ENCODE measurements around the gene MMAB.
"Not testable (repeated sequence)": the region's sequence is repeated elsewhere in the genome, so short reads cannot be mapped to it uniquely, and the experiment has no call there.

The MMAB gene

GRCh38 chr12:109573029-109573913, at the start of gene MMAB, which contains the start of gene MVK:
TSS of gene MMAB (minus strand) at chr12:109573504. CDS start at chr12:109573480, 24 bp downstream.
TSS of gene MVK (plus strand) at chr12:109573794. CDS start at chr12:109574823, 1,029 bp downstream.
- DNase-seq = peak; percentile 100

DNA sequence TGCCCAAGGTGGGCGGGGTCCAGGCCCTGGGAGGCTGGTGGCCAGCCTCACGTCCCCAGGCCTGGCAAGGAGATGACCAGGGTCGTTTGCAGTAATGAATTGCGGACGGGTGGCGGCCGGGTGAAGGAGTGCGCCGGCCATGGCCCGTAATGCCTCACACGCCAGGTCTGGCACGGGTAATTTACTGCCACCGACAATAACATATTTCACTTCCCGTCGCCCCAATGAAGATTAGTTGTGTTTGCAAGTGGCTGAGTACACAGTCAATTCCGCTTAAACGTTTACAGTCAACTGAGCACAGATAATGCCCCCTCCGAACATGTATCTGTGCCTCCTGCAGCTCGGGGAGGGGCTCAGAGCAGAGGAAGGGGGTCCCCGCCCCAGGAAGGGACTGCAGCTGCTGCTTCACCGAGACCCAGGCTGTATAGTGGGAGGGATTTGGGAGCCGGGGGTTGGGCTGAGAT, 48.6 kb upstream of the MMAB start:
- peak; percentile 97 for DNase-seq

- no peak for DNase-seq
These were observed 47.9 kb upstream of the MMAB start for GRCh38 chr12:109621211-109621694.

DNA sequence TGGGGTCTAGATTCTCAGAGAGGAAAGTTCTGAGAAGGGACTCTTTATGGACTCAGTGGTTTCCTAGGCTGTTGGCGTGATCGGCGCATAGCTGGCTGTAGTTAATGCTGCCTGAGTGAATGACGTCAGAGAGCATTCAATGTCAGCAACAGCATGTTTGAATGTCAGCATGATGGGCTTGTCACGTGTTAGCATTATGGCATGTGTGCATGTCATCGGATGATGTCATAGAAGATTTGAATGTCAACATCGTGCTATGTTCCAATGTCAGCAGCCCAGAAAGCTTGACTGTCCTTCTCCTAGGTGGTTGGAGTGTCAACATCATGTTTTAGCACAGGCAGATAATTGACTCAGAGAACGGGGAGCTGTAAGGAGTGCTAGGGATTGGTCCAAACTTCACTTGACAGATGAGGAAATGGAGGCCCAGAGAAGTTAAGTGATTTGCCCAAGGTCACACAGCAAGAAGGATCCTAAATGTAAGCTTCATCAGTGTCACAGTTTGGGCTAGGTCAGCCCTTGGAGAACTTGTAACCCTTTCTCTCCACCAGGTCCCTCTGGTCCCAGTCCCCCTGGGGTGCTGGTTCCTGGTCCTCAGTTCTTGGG, 45.8 kb upstream of the MMAB start:
- DNase-seq = no peak

DNA sequence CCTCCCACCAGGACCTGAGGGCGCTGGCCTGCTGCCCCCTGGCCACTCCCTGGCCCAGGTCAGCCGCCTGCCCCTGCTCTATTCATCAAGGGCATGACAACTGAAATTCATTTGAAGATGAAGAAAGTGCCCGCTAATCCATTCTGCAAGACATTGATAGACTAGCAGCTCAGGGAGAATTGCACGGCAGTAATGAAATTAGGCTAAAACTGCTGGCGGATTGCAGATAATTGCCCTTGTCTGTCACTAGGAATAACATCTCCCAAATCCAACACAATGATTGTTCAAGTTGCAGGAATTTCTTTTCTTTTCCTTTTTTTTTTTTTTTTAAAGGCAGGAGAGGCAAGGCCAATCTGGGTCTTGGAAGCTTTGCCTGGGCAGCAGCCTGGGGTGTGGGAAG, 44.8 kb upstream of the MMAB start:
- no peak for DNase-seq

GRCh38 chr12:109617491-109617890, 44.2 kb upstream of the MMAB start:
- no peak for DNase-seq

- DNase-seq = no peak
These were observed 42.4 kb upstream of the MMAB start for GRCh38 chr12:109615556-109616229.

GRCh38 chr12:109613649-109614455, 40.5 kb upstream of the MMAB start:
- DNase-seq = no peak

DNA sequence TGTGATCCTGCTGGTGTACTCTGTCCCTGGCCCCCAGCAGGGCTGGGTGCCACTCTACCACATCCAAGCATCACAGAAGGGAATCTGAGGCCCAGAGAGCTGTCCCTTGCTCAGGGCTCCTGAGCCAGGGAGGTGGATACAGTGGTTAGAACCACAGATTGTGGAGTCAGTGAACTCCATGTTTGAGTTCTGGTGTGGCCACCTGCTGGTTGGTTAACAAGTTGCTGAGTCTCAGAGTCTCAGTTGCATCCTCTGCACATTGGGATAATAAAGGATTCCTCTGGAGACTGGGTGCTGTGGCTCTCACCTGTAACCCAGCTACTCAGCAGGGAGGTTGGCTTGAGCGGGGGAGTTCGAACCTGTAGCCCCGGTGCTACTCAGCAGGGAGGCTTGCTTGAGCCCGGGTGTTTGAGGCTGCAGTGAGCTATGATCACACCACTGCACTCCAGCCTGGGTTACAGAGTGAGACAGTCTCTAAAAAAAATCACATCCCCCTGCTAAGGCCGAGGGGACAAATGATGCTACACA, 39.7 kb upstream of the MMAB start:
- no peak for DNase-seq

GRCh38 chr12:109612003-109612402, 38.7 kb upstream of the MMAB start:
- DNase-seq = no peak

DNA sequence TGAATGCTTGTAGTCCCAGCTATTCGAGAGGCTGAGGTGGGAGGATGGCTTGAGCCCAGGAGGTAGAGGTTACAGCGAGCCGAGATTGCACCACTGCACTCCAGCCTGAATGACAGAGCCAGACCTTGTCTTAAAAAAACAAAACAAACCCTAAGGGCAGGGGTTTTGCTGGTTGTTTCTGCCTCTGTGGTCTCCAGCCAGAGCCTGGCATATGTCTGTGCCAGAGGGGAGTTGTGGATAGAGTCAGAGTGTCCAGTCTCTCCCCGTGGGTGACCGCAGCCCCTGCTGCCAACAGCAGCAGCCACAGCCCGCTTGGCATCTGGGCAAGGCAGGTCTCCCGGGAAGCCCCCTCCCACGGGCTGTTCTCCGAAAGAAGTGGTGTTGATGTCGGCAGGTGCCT, 37.9 kb upstream of the MMAB start:
- no peak for DNase-seq

GRCh38 chr12:109610523-109610922, 37.2 kb upstream of the MMAB start:
- no peak for DNase-seq

GRCh38 chr12:109609342-109609741, 36.0 kb upstream of the MMAB start:
- no peak for DNase-seq

DNA sequence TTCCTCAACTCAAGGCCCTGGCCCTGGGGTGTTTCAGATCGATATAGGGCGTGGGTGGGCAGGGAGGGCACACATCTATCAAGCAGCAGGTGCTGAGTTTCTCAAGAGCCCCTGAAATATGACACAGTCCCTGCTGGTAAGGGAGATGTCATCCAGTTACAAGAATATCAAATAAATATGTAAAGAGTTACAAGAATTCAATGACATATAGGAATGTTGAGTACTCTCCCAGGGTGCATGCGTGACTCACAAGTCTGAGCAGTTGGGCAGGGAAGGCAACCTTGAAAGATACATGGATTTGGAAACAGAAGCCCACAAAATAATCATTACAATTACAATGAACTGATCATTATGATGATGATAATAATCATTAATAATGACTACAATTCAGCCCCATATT, 35.5 kb upstream of the MMAB start:
- DNase-seq = no peak

DNA sequence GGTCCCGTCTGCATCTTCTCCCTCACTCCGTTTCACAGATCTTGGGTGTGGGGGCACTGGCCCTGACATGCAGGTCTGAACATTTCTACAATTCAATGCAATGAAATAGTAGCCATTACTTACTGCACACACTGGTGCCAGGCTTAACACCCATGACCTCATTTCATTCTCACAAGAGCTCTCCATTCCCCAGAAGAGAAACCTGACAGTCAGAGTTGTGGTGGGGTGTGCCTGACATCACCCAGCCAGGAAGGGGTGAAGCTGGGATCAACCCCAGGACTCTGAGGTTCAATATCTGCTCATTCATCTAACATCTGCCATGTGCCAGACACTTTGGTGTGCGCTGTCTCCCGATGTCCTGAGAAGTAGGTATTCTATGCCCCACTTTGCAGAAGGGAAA, 35.0 kb upstream of the MMAB start:
- no peak for DNase-seq

DNA sequence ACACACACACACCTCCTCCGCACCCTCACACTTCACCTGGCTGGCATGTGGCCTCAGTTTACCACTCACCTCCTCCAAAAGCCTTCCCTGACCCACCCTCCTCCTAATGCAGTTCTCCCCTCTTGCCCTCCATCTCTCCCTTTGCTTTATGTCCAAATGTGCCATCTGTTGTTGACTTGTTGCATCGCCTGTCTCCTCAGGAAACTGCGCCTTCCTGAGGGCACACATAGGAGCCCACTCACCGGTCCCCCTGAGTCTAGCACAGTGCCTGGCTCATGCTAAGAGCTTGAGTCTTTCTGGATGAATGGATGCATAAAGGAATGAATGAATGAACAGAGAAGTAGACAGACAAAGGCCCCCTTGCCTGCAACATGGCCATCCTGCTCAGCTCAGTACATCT, 34.3 kb upstream of the MMAB start:
- DNase-seq = no peak

DNA sequence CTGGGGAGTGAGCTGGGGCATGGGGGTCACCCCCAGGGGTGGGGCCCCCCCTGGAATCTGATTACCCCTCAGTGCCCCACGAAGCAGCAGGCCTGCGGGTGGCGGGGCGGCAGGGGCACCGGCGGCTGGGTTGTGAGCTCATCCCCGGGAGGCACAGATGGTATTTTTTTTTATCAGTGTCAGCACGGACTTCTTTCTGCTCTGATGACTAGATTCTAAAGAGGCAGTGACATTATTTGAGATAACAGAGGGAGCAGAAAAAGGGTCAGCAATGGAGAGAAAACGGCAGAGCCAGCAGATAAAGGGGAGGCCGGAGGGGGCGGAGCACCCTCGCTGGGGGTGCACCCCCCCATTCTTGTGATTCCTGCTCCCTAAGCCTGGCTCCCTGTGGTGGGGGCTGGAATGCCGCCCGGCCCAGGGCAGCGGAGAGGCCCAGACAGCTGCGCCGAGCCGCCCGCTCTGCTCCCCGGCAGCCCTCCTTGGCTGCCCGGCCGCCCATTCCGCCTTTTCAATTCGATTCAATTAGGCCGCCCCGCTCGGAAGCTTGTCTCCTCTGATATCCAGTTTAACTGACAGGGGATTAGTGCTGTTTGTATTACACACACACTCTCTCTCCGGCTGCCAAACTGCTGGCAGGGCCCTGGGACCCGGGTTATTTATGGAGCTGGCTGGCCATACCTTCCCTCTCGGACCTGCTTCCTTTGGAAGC, 33.2 kb upstream of the MMAB start:
- no peak for DNase-seq

DNA sequence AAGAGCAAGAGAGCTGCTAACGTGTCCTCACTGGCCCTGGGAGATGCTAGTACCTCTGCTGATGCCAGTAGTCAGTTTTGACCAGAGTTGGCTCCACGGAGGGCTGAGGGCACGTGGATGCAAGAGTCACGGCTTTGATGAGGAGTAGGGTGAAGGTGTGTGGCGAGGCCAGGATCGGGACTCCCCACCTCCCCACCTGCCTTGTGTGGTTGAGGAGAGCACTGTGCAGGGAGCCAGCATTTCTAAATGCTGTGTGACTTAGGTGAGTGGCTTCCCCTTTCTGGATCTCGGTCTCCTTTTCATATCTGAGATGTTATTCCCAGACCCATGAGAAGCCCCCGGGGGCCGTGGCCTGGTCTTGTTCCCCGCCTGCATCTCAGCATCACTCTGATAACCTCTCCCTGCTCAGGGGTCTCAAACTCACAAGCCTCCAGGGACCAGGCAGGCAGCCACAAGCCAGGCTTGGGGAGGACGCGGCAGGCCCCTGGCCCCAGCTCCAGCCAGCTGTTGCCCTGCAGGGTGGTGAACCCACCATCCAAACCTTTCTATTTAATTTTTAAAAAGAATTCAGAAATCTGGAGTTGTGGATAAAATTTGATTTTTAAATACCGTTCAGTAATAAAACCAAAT, 32.4 kb upstream of the MMAB start:
- DNase-seq = no peak

- DNase-seq = no peak
These were observed 31.7 kb upstream of the MMAB start for GRCh38 chr12:109605016-109605415.

- no peak for DNase-seq
These were observed 30.9 kb upstream of the MMAB start for GRCh38 chr12:109604132-109604585.

DNA sequence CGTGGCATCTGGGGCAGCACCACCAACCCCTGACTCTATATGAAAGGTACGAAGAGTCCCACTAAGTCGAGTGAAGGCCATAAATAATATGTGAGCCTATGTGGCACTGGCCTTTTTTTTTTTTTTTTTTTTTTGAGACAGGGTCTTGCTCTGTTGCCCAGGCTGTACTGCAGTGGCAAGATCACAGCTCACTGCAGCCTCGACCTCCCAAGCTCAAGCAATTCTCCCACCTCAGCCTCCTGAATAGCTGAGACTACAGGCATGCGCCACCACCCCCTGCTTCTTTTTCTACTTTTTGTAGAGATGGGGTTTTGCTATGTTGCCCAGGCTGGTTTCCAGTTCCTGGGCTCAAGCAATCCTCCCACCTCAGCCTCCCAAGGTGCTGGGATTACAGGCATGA, 28.8 kb upstream of the MMAB start:
- DNase-seq = not testable (repeated sequence)
